DLD1 (cell line): ENCODE results near the gene CD151.

Experiments used
- in situ Hi-C: cut with HindIII; loops from 2 replicates; pipeline ENCODE4 v1.10.0; 2017; ENCODE audit warnings: low sequenced_read_pairs

The CD151 gene

GRCh38 chr11:796565-797295, 36.0 kb upstream of the CD151 start:
- in situ Hi-C loops, result no loop called here

GRCh38 chr11:797296-798092, 35.3 kb upstream of the CD151 start:
- in situ Hi-C loops, result no loop called here

GRCh38 chr11:798093-798713, 34.5 kb upstream of the CD151 start, which contains the start of gene SLC25A22:
Gene SLC25A22 (minus strand): TSS chr11:798281. CDS start chr11:795006, 3,275 bp downstream.
- in situ Hi-C loops, result no loop called here

- in situ Hi-C loops, result no loop called here
Measured at GRCh38 chr11:799641-800316, 33.0 kb upstream of the CD151 start.

GRCh38 chr11:800473-800872, 32.3 kb upstream of the CD151 start:
- in situ Hi-C loops, result no loop called here

GRCh38 chr11:801097-801780, 31.5 kb upstream of the CD151 start:
- in situ Hi-C loops, result no loop called here

- in situ Hi-C loops, result no loop called here
Measured at GRCh38 chr11:802018-802617, 30.6 kb upstream of the CD151 start.

GRCh38 chr11:802693-803466, 29.9 kb upstream of the CD151 start:
- in situ Hi-C loops, result no loop called here

GRCh38 chr11:803467-803742, 29.3 kb upstream of the CD151 start:
- in situ Hi-C loops, result no loop called here

- in situ Hi-C loops, result no loop called here
Measured at GRCh38 chr11:803770-804598, 28.8 kb upstream of the CD151 start.

- in situ Hi-C loops, result no loop called here
Measured at GRCh38 chr11:804599-804964, 28.2 kb upstream of the CD151 start.

- in situ Hi-C loops, result no loop called here
Measured at GRCh38 chr11:808427-809286, 24.1 kb upstream of the CD151 start.

GRCh38 chr11:809287-810039, 23.3 kb upstream of the CD151 start, which contains the start of gene RPLP2:
Gene RPLP2 (plus strand): TSS chr11:809967. CDS start chr11:810235, 268 bp downstream.
- in situ Hi-C loops, result no loop called here

GRCh38 chr11:810040-810567, 22.6 kb upstream of the CD151 start:
- in situ Hi-C loops, result no loop called here

- in situ Hi-C loops, result no loop called here
Measured at GRCh38 chr11:811446-812245, 21.1 kb upstream of the CD151 start.

- in situ Hi-C loops, result no loop called here
Measured at GRCh38 chr11:812390-812789, 20.4 kb upstream of the CD151 start.
